HFFc6 (cell line): ENCODE data around the gene PRKG1. TPM values are rescaled to one million over a fixed set of nuclear protein-coding genes. Genes with fewer than 3 reads are reported as not detected.

Experiments used
- DNase-seq: peaks from one replicate; pipeline ENCODE4 v3.0.0-alpha.2; 2018
- H3K27ac Mint-ChIP-seq: 2 replicates; pipeline ENCODE4 v1.8.0; 2020; ENCODE audit warnings: mild to moderate bottlenecking, mixed read lengths
- H3K27me3 Mint-ChIP-seq: 2 replicates; pipeline ENCODE4 v1.8.0; 2021; ENCODE audit warnings: mild to moderate bottlenecking, moderate library complexity, mixed read lengths; ENCODE audit not compliant: insufficient read depth
- H3K36me3 Mint-ChIP-seq: 2 replicates; pipeline ENCODE4 v1.8.0; 2021; ENCODE audit warnings: low read depth, mixed read lengths
- H3K4me1 Mint-ChIP-seq: 2 replicates; pipeline ENCODE4 v1.8.0; 2020; ENCODE audit warnings: low read depth, mixed read lengths
- H3K4me3 Mint-ChIP-seq: 2 replicates; pipeline ENCODE4 v1.8.0; 2020; ENCODE audit warnings: mild to moderate bottlenecking, moderate library complexity, mixed read lengths
- H3K9me3 Mint-ChIP-seq: 2 replicates; pipeline ENCODE4 v1.8.0; 2020; ENCODE audit warnings: mild to moderate bottlenecking, mixed read lengths
- total RNA-seq, 6 experiments: library from RNA; stranded (reverse); fragmentation: NEBNext Ultra II Directional; extraction: Animal tissue kit (Norgen Biotek cat#: 25700); gene quantifications; 2 replicates in 1 of 6; 3 replicates in 5 of 6; pipeline ENCODE4 v1.2.3, GENCODE V29; 2021
- TF ChIP-seq, protein P1 (sequence below): fragments of 200-600 bp; sonication (generic); IDR thresholded peaks from 2 replicates; pipeline ENCODE4 v1.5.0; 2021; ENCODE audit warnings: antibody characterized with exemption, mild to moderate bottlenecking

Gene PRKG1
- total RNA-seq, 6 experiments from 2014 or later, result 9.3 to 10.1 (median 9.8) TPM

DNA sequence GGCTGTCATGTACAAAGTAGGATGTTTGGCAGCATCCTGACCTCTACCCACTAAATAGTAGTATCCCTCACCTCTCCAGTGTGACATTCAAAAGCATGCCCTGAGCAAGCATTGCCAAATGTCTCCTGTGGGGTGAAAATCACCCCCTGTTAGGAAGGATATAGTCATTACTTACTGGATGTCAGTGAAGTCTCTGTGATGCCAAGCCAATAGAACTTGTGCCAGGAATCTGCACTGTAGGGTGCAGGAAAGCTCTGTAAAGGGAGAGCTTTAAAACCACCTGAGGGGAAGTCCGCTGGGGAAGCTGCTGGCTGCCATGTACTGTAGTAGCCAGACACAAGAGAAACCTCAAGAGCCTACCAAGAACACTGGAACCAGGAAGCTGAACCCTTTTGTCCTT lies 1069.1 kb downstream of the PRKG1 start:
- Mint-ChIP-seq H3K27me3 (peaks cover 12% of the 10 kb centered on the region; the same call in 1 of the 2 replicates), H3K4me3 (no peak overlapping the region), H3K4me1 (no peaks in the 10 kb centered on the region; the same call in 1 of the 2 replicates), H3K9me3 (no peaks in the 10 kb centered on the region), H3K36me3 (no peaks in the 10 kb centered on the region), H3K27ac (no peak overlapping the region)
- DNase-seq, result no peak
- TF ChIP-seq, protein P1, sequence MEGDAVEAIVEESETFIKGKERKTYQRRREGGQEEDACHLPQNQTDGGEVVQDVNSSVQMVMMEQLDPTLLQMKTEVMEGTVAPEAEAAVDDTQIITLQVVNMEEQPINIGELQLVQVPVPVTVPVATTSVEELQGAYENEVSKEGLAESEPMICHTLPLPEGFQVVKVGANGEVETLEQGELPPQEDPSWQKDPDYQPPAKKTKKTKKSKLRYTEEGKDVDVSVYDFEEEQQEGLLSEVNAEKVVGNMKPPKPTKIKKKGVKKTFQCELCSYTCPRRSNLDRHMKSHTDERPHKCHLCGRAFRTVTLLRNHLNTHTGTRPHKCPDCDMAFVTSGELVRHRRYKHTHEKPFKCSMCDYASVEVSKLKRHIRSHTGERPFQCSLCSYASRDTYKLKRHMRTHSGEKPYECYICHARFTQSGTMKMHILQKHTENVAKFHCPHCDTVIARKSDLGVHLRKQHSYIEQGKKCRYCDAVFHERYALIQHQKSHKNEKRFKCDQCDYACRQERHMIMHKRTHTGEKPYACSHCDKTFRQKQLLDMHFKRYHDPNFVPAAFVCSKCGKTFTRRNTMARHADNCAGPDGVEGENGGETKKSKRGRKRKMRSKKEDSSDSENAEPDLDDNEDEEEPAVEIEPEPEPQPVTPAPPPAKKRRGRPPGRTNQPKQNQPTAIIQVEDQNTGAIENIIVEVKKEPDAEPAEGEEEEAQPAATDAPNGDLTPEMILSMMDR, result no peak

DNA sequence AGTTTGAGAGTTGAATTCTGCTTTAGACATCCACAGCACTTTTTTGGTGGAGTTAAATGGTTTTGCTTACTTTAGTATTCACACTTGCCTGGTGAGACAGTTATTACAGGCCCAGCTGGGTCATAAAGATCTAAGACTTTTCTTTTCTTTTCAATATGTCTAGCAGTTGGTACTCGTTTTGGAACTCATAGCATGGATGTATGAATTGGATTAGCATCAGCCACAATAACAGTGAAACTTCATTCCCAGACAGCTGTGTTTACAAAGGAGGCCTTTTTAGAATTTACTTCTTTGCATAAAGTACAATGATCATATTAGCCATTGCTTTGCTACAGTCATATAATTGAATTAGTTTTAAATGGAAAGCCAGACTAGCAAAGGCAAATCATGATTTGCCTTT lies 1071.3 kb downstream of the PRKG1 start:
- H3K27ac Mint-ChIP-seq, result no peak overlapping the region
- no peak overlapping the region for H3K4me3 Mint-ChIP-seq
- H3K36me3 Mint-ChIP-seq, result no peaks in the 10 kb centered on the region
- TF ChIP-seq, protein P1, result no peak
- H3K9me3 Mint-ChIP-seq, result no peaks in the 10 kb centered on the region
- H3K27me3 Mint-ChIP-seq, result peaks cover 8% of the 10 kb centered on the region; the same call in 1 of the 2 replicates
- no peak for DNase-seq
- no peaks in the 10 kb centered on the region; the same call in 1 of the 2 replicates for H3K4me1 Mint-ChIP-seq

GRCh38 chr10:52146766-52147165 lies 1072.5 kb downstream of the PRKG1 start:
- no peak overlapping the region for H3K4me3 Mint-ChIP-seq
- DNase-seq, result no peak

DNA sequence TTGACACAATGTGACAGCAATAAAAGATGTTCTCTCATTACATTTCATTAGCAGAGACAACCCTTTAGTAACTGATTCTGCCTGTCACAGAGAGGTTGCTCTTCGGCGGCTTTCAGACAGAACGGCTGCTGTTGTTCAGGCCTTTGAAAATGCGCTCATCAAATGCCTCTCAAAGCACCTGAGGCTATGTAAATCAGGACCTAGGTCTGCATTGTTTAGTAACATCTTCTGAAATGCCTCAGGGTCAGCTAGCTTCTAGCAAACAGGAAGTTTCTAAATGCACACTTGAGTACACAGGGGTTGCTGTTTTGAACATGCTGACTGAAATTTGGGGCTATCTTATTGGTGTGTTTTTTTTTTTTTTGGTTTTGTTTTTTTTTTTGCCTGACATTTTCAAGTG lies 1096.5 kb downstream of the PRKG1 start:
- Mint-ChIP-seq H3K27me3 (peaks cover 2% of the 10 kb centered on the region; the same call in 1 of the 2 replicates), H3K27ac (no peak overlapping the region), H3K36me3 (no peaks in the 10 kb centered on the region), H3K4me3 (no peak overlapping the region), H3K4me1 (no peaks in the 10 kb centered on the region), H3K9me3 (no peaks in the 10 kb centered on the region)
- no peak for DNase-seq
- TF ChIP-seq, protein P1, result no peak

More at GRCh38 chr10:52146766-52147165, 1072.5 kb downstream of the PRKG1 start:
- no peak overlapping the region for H3K27ac Mint-ChIP-seq
- no peaks in the 10 kb centered on the region for H3K9me3 Mint-ChIP-seq
- H3K36me3 Mint-ChIP-seq, result no peaks in the 10 kb centered on the region
- no peaks in the 10 kb centered on the region; the same call in 1 of the 2 replicates for H3K4me1 Mint-ChIP-seq
- peaks cover 6% of the 10 kb centered on the region; the same call in 1 of the 2 replicates for H3K27me3 Mint-ChIP-seq
- TF ChIP-seq, protein P1, result no peak

DNA sequence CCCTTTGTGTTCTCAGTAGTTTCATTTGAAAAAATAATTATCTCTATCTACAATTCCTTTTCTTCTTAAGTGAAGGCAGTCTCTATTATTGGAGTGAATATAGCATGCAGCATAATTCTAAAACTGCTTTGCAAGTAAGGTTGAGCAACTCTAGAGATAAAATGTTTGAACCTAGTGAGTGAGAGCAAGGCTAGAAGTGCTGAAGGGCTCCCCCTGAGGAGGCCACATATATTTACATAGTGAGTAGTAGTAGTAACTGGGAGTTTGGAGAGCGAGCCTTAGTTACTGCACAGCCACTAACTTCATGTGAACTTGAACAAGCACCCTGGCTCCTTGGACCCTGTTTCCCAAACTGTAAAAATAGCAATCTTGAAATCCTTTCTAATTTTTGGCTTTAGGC lies 1098.3 kb downstream of the PRKG1 start:
- no peaks in the 10 kb centered on the region for H3K4me1 Mint-ChIP-seq
- TF ChIP-seq, protein P1, result peak; percentile 32; the same call in 1 of the 2 replicates
- H3K27ac Mint-ChIP-seq, result no peak overlapping the region
- H3K36me3 Mint-ChIP-seq, result no peaks in the 10 kb centered on the region
- H3K27me3 Mint-ChIP-seq, result peaks cover 4% of the 10 kb centered on the region
- no peak overlapping the region for H3K4me3 Mint-ChIP-seq
- no peaks in the 10 kb centered on the region for H3K9me3 Mint-ChIP-seq
- no peak for DNase-seq

- H3K36me3 Mint-ChIP-seq, result no peaks in the 10 kb centered on the region
Observed at GRCh38 chr10:52185256-52185655, 1111.0 kb downstream of the PRKG1 start.

More at GRCh38 chr10:52185256-52185655, 1111.0 kb downstream of the PRKG1 start:
- no peaks in the 10 kb centered on the region; the same call in 1 of the 2 replicates for H3K27me3 Mint-ChIP-seq
- H3K27ac Mint-ChIP-seq, result no peak overlapping the region
- no peak for DNase-seq
- no peak overlapping the region for H3K4me3 Mint-ChIP-seq
- peaks cover 4% of the 10 kb centered on the region; the same call in 1 of the 2 replicates for H3K4me1 Mint-ChIP-seq
- H3K9me3 Mint-ChIP-seq, result no peaks in the 10 kb centered on the region
- TF ChIP-seq, protein P1, result no peak
